Hepatocyte (in vitro differentiated cells): ENCODE measurements around the gene DLX1. TPM values are rescaled to one million over a fixed set of nuclear protein-coding genes. Genes with fewer than 3 reads are reported as not detected.
"Not testable (repeated sequence)": the region's sequence is repeated elsewhere in the genome, so short reads cannot be mapped to it uniquely, and the experiment has no call there.

Source experiments
- DNase-seq: peaks from one replicate; pipeline ENCODE4 v3.0.0-alpha.2; 2016; ENCODE audit warnings: low spot score
- H2AFZ ChIP-seq: fragments of 200-600 bp; sonication (generic); 2 replicates; pipeline ENCODE4 v1.6.0; 2016; ENCODE audit warnings: antibody characterized with exemption, mild to moderate bottlenecking
- H3K27ac ChIP-seq: fragments of 200-600 bp; sonication (generic); 2 replicates; pipeline ENCODE4 v1.5.1; 2016; ENCODE audit warnings: mild to moderate bottlenecking
- H3K27me3 ChIP-seq: fragments of 200-600 bp; sonication (generic); 2 replicates; pipeline ENCODE4 v1.6.1; 2016
- H3K36me3 ChIP-seq: fragments of 200-600 bp; sonication (generic); replicated peaks from 2 replicates; pipeline ENCODE4 v1.5.1; 2016; ENCODE audit warnings: low read depth; ENCODE audit not compliant: insufficient read depth
- H3K4me1 ChIP-seq: fragments of 200-600 bp; sonication (generic); 2 replicates; pipeline ENCODE4 v1.5.1; 2016; ENCODE audit warnings: mild to moderate bottlenecking, moderate library complexity; ENCODE audit not compliant: insufficient read depth
- H3K4me2 ChIP-seq: fragments of 200-600 bp; sonication (generic); 2 replicates; pipeline ENCODE4 v1.6.0; 2016
- H3K4me3 ChIP-seq: fragments of 200-600 bp; sonication (generic); 2 replicates; pipeline ENCODE4 v1.5.1; 2016; ENCODE audit warnings: mild to moderate bottlenecking
- H3K79me2 ChIP-seq: fragments of 200-600 bp; sonication (generic); 2 replicates; pipeline ENCODE4 v1.6.0; 2017; ENCODE audit warnings: mild to moderate bottlenecking
- H3K9me2 ChIP-seq: fragments of 200-600 bp; sonication (generic); replicated peaks from 2 replicates; pipeline ENCODE4 v1.6.0; 2017; ENCODE audit warnings: mild to moderate bottlenecking; ENCODE audit not compliant: insufficient read depth
- H3K9me3 ChIP-seq: fragments of 200-600 bp; sonication (generic); 2 replicates; pipeline ENCODE4 v1.5.1; 2016; ENCODE audit warnings: low read depth, mild to moderate bottlenecking
- H4K20me1 ChIP-seq: fragments of 200-600 bp; sonication (generic); 2 replicates; pipeline ENCODE4 v1.6.0; 2016; ENCODE audit warnings: mild to moderate bottlenecking; ENCODE audit not compliant: insufficient read depth, poor library complexity, severe bottlenecking
- EZH2 ChIP-seq: fragments of 200-600 bp; sonication (generic); IDR thresholded peaks from 2 replicates; pipeline ENCODE4 v1.6.1; 2016; ENCODE audit warnings: antibody characterized with exemption, mild to moderate bottlenecking, borderline replicate concordance
- EZH2phosphoT487 ChIP-seq: fragments of 200-600 bp; sonication (generic); IDR thresholded peaks from one replicate; pipeline ENCODE4 v1.6.1; 2018; ENCODE audit warnings: antibody characterized with exemption, mild to moderate bottlenecking, low read depth, moderate library complexity; ENCODE audit not compliant: unreplicated experiment, severe bottlenecking
- WGBS: methylation state at CpG from one replicate; pipeline ENCODE4 v1.1.6; 2016; ENCODE audit warnings: low lambda C conversion rate; ENCODE audit errors: missing lambda C conversion rate; 5-methylcytosine and 5-hydroxymethylcytosine counted together
- polyA plus RNA-seq: library from polyadenylated mRNA; unstranded; fragments of >200 nt; fragmentation: Nextera tagmentation; extraction: Ambion mirVana; gene quantifications from 2 replicates; pipeline ENCODE4 v1.2.1, GENCODE V29; 2016
- total RNA-seq: library from RNA; depleted of rRNA; stranded (reverse); fragments of >200 nt; gene quantifications from 2 replicates; pipeline ENCODE4 v1.2.3, GENCODE V29; 2014
- TF ChIP-seq, protein P1 (sequence below): fragments of 200-600 bp; sonication (generic); IDR thresholded peaks from 2 replicates; pipeline ENCODE4 v1.5.1; 2016; ENCODE audit warnings: antibody characterized with exemption, mild to moderate bottlenecking; ENCODE audit not compliant: poor library complexity

DLX1 gene
- total and polyA plus RNA-seq, 2 experiments from 2014 or later: not detected

GRCh38 chr2:172109988-172110811 is 24.9 kb downstream of the DLX1 start:
- H3K27me3 ChIP-seq: peaks cover 50% of the 10 kb centered on the region
- no peaks in the 10 kb centered on the region for H4K20me1 ChIP-seq
- DNase-seq: no peak
- H3K9me2 ChIP-seq: no peaks in the 10 kb centered on the region
- no peak overlapping the region for H3K4me3 ChIP-seq
- peaks cover 10% of the 10 kb centered on the region for H3K4me1 ChIP-seq
- H3K9me3 ChIP-seq: no peaks in the 10 kb centered on the region
- H2AFZ ChIP-seq: no peak overlapping the region
- no peaks in the 10 kb centered on the region for H3K36me3 ChIP-seq
- WGBS: 62% methylated on average over 31 of the region's 31 CpGs
- no peak overlapping the region for H3K4me2 ChIP-seq
- H3K79me2 ChIP-seq: no peaks in the 10 kb centered on the region
- TF ChIP-seq EZH2phosphoT487 (no peak), EZH2 (no peak)
- TF ChIP-seq, protein P1, sequence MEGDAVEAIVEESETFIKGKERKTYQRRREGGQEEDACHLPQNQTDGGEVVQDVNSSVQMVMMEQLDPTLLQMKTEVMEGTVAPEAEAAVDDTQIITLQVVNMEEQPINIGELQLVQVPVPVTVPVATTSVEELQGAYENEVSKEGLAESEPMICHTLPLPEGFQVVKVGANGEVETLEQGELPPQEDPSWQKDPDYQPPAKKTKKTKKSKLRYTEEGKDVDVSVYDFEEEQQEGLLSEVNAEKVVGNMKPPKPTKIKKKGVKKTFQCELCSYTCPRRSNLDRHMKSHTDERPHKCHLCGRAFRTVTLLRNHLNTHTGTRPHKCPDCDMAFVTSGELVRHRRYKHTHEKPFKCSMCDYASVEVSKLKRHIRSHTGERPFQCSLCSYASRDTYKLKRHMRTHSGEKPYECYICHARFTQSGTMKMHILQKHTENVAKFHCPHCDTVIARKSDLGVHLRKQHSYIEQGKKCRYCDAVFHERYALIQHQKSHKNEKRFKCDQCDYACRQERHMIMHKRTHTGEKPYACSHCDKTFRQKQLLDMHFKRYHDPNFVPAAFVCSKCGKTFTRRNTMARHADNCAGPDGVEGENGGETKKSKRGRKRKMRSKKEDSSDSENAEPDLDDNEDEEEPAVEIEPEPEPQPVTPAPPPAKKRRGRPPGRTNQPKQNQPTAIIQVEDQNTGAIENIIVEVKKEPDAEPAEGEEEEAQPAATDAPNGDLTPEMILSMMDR: no peak
- no peak overlapping the region for H3K27ac ChIP-seq

GRCh38 chr2:172113617-172114016 is 28.3 kb downstream of the DLX1 start:
- H3K4me1 ChIP-seq: no peaks in the 10 kb centered on the region
- no peaks in the 10 kb centered on the region for H3K9me2 ChIP-seq
- H3K9me3 ChIP-seq: no peaks in the 10 kb centered on the region
- WGBS: 23% methylated on average over 2 of the region's 2 CpGs
- H2AFZ ChIP-seq: no peak overlapping the region
- peaks cover 22% of the 10 kb centered on the region for H3K27me3 ChIP-seq
- no peak overlapping the region for H3K4me2 ChIP-seq
- H3K4me3 ChIP-seq: no peak overlapping the region
- H3K36me3 ChIP-seq: no peaks in the 10 kb centered on the region
- H3K27ac ChIP-seq: no peak overlapping the region
- no peak for TF ChIP-seq EZH2
- TF ChIP-seq, protein P1: peak; percentile 48
- DNase-seq: no peak
- H4K20me1 ChIP-seq: no peaks in the 10 kb centered on the region
- H3K79me2 ChIP-seq: no peaks in the 10 kb centered on the region

- H4K20me1 ChIP-seq, H3K4me1 ChIP-seq, DNase-seq, H3K9me2 ChIP-seq, H3K4me2 ChIP-seq, H3K27ac ChIP-seq, H3K4me3 ChIP-seq, H3K36me3 ChIP-seq, H3K79me2 ChIP-seq, H2AFZ ChIP-seq, H3K9me3 ChIP-seq: not testable (repeated sequence)
- H3K27me3 ChIP-seq: peaks cover 22% of the 10 kb centered on the region
- WGBS: 87% methylated on average over 6 of the region's 6 CpGs
Measured at GRCh38 chr2:172114176-172114575, 28.9 kb downstream of the DLX1 start.

- Histone ChIP-seq H3K4me3 (no peak overlapping the region), H4K20me1 (no peaks in the 10 kb centered on the region), H3K4me2 (no peak overlapping the region), H3K79me2 (no peaks in the 10 kb centered on the region), H3K9me3 (no peaks in the 10 kb centered on the region), H3K36me3 (no peaks in the 10 kb centered on the region), H2AFZ (no peak overlapping the region), H3K27ac (no peak overlapping the region), H3K4me1 (no peaks in the 10 kb centered on the region), H3K27me3 (peaks cover 22% of the 10 kb centered on the region), H3K9me2 (no peaks in the 10 kb centered on the region)
- no peak for DNase-seq
- WGBS: 64% methylated on average over 3 of the region's 3 CpGs
- TF ChIP-seq EZH2: no peak
- TF ChIP-seq EZH2phosphoT487: peak; percentile 98
- TF ChIP-seq, protein P1: no peak
Measured at GRCh38 chr2:172114579-172114978, 29.3 kb downstream of the DLX1 start.
